Breast epithelium (tissue), 4 donors: ENCODE results near the gene PPP2R2B. TPM values are rescaled to one million over a fixed set of nuclear protein-coding genes. Genes with fewer than 3 reads are reported as not detected.

Source experiments
- DNase-seq, 2 donors: peaks; one replicate each; pipeline ENCODE4 v3.0.0-alpha.2; 2019; ENCODE audit warnings: low spot score in 2 of 2
- H3K27ac ChIP-seq, 2 donors: fragments of 200-600 bp; sonication (generic) in 1 of 2; one replicate each; pipeline ENCODE4 v1.5.1; 2016 to 2019; ENCODE audit warnings: mild to moderate bottlenecking in 1 of 2
- H3K27me3 ChIP-seq, 2 donors: fragments of 200-600 bp; sonication (generic) in 1 of 2; one replicate each; pipeline versions ENCODE4 v1.5.1 to v1.6.0; 2017 to 2019; ENCODE audit warnings: control low read depth in 1 of 2, mild to moderate bottlenecking in 1 of 2
- H3K36me3 ChIP-seq: fragments of 200-600 bp; one replicate; pipeline ENCODE4 v1.5.1; 2019
- H3K4me1 ChIP-seq, 2 donors: fragments of 200-600 bp; sonication (generic); one replicate each; pipeline ENCODE4 v1.5.1; 2016 to 2019; ENCODE audit warnings: control low read depth in 1 of 2
- H3K4me3 ChIP-seq, 3 donors: fragments of 200-600 bp; sonication (generic); 1 replicate in 2 of 3; 2 replicates in 1 of 3; pipeline ENCODE4 v1.5.1; 2016 to 2019; ENCODE audit warnings: mild to moderate bottlenecking in 3 of 3, moderate library complexity in 2 of 3
- H3K9me3 ChIP-seq, 2 donors: fragments of 200-600 bp; sonication (generic) in 1 of 2; one replicate each; pipeline ENCODE4 v1.5.1; 2016 to 2019; ENCODE audit warnings: control low read depth in 1 of 2
- POLR2A ChIP-seq: fragments of 450-650 bp; IDR thresholded peaks from one replicate; pipeline ENCODE4 v1.6.1; 2016; ENCODE audit warnings: antibody characterized with exemption, mild to moderate bottlenecking, moderate library complexity
- POLR2AphosphoS5 ChIP-seq, 3 donors: sonication (generic); formaldehyde crosslinking; IDR thresholded peaks; one replicate each; pipeline ENCODE4 v1.6.1; 2017; ENCODE audit warnings: antibody characterized with exemption in 3 of 3
- intact Hi-C: fragments of 100-400 bp; cut with DNase I; formaldehyde crosslinking; loops from one replicate; pipeline ENCODE4 v1.15.1; 2023; ENCODE audit warnings: low total_unique reads
- total RNA-seq, 3 donors: library from RNA; depleted of rRNA; stranded (reverse); fragments of >200 nt; gene quantifications; one replicate each; pipeline ENCODE4 v1.1.0, GENCODE V29; 2016
- TF ChIP-seq, protein P1 (sequence below), 3 donors: fragments of 450-650 bp; IDR thresholded peaks; one replicate each; pipeline ENCODE4 v1.5.1; 2016 to 2017; ENCODE audit warnings: antibody characterized with exemption in 3 of 3, mild to moderate bottlenecking in 3 of 3, moderate library complexity in 3 of 3

The PPP2R2B gene
- total RNA-seq, 3 donors from 2014 or later: 0.33 to 1.8 (median 1.6) TPM

DNA sequence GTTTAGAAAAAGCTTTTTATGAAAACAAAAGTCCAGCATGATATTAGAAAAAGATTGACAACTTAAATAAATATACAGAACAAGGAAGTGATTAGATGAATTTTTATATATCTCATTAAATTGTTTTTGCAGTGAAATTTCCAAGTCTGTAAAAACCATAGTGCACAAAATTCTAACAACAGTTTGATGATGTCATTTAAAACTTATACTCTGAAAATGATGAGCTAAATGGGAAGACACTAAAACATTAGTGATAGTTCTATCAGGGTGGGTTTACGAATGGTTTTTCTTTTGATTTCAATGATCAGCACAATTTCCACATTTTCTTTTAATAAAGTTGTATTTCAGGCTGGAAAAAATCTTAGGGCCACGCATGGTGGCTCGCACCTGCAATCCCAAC is 236.1 kb downstream of the PPP2R2B start:
- Histone ChIP-seq H3K36me3 (no peaks in the 10 kb centered on the region), H3K4me1 (no peaks in the 10 kb centered on the region), H3K9me3 (no peaks in the 10 kb centered on the region), H3K27ac (no peak overlapping the region), H3K4me3 (no peak overlapping the region), H3K27me3 (no peaks in the 10 kb centered on the region)
- DNase-seq: no peak
- intact Hi-C loops: no loop called here
- TF ChIP-seq POLR2AphosphoS5 (IDR thresholded peaks at IDR 0.05): no peak
- TF ChIP-seq, protein P1, sequence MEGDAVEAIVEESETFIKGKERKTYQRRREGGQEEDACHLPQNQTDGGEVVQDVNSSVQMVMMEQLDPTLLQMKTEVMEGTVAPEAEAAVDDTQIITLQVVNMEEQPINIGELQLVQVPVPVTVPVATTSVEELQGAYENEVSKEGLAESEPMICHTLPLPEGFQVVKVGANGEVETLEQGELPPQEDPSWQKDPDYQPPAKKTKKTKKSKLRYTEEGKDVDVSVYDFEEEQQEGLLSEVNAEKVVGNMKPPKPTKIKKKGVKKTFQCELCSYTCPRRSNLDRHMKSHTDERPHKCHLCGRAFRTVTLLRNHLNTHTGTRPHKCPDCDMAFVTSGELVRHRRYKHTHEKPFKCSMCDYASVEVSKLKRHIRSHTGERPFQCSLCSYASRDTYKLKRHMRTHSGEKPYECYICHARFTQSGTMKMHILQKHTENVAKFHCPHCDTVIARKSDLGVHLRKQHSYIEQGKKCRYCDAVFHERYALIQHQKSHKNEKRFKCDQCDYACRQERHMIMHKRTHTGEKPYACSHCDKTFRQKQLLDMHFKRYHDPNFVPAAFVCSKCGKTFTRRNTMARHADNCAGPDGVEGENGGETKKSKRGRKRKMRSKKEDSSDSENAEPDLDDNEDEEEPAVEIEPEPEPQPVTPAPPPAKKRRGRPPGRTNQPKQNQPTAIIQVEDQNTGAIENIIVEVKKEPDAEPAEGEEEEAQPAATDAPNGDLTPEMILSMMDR (IDR thresholded peaks at IDR 0.05): no peak
- TF ChIP-seq POLR2A: no peak

- no peaks in the 10 kb centered on the region for H3K4me1 ChIP-seq
- no peaks in the 10 kb centered on the region for H3K36me3 ChIP-seq
- no peaks in the 10 kb centered on the region for H3K9me3 ChIP-seq
- no peak for DNase-seq
- intact Hi-C loops: no loop called here
- no peak overlapping the region for H3K27ac ChIP-seq
- TF ChIP-seq POLR2AphosphoS5 (IDR thresholded peaks at IDR 0.05) (no peak), POLR2A (no peak)
- TF ChIP-seq, protein P1 (IDR thresholded peaks at IDR 0.05): no peak
- H3K4me3 ChIP-seq: no peak overlapping the region
- no peaks in the 10 kb centered on the region for H3K27me3 ChIP-seq
Observed at GRCh38 chr5:146641941-146642340, 236.6 kb downstream of the PPP2R2B start.

- H3K4me1 ChIP-seq: no peaks in the 10 kb centered on the region
- no peak overlapping the region for H3K4me3 ChIP-seq
- no peaks in the 10 kb centered on the region for H3K36me3 ChIP-seq
- no peak for DNase-seq
- H3K27ac ChIP-seq: no peak overlapping the region
- H3K9me3 ChIP-seq: no peaks in the 10 kb centered on the region
- intact Hi-C loops: no loop called here
- no peaks in the 10 kb centered on the region for H3K27me3 ChIP-seq
- TF ChIP-seq POLR2AphosphoS5 (IDR thresholded peaks at IDR 0.05): no peak
- TF ChIP-seq POLR2A: no peak
- TF ChIP-seq, protein P1 (IDR thresholded peaks at IDR 0.05): no peak
Observed at GRCh38 chr5:146640285-146640896, 238.2 kb downstream of the PPP2R2B start.

GRCh38 chr5:146635443-146635842 is 243.1 kb downstream of the PPP2R2B start:
- Histone ChIP-seq H3K36me3 (no peaks in the 10 kb centered on the region), H3K4me3 (no peak overlapping the region), H3K27me3 (no peaks in the 10 kb centered on the region), H3K27ac (no peak overlapping the region), H3K9me3 (peaks cover 0 to 8% of the 10 kb centered on the region in 2 donors), H3K4me1 (no peaks in the 10 kb centered on the region)
- intact Hi-C loops: no loop called here
- TF ChIP-seq, protein P1 (IDR thresholded peaks at IDR 0.05): no peak
- TF ChIP-seq POLR2AphosphoS5 (IDR thresholded peaks at IDR 0.05): no peak
- TF ChIP-seq POLR2A: no peak
- DNase-seq: no peak

- no peak for TF ChIP-seq POLR2A
- no peak for TF ChIP-seq POLR2AphosphoS5 (IDR thresholded peaks at IDR 0.05)
- TF ChIP-seq, protein P1 (IDR thresholded peaks at IDR 0.05): no peak
- no peak for DNase-seq
- no peaks in the 10 kb centered on the region for H3K4me1 ChIP-seq
- H3K27ac ChIP-seq: no peak overlapping the region
- no peaks in the 10 kb centered on the region for H3K27me3 ChIP-seq
- intact Hi-C loops: no loop called here
- H3K36me3 ChIP-seq: no peaks in the 10 kb centered on the region
- peaks cover 0 to 8% of the 10 kb centered on the region in 2 donors for H3K9me3 ChIP-seq
- H3K4me3 ChIP-seq: no peak overlapping the region
Observed at GRCh38 chr5:146633323-146633764, 245.2 kb downstream of the PPP2R2B start.
